BLaER1 (cell line): Measurements from ENCODE around the gene CHST9.

Experiments used
- H3K27ac ChIP-seq: shearing (Covaris generic); formaldehyde crosslinking; 2 replicates; pipeline ENCODE4 v1.8.1; 2022
- H3K27me3 ChIP-seq: shearing (Covaris generic); formaldehyde crosslinking; 2 replicates; pipeline ENCODE4 v1.8.1; 2022
- H3K36me3 ChIP-seq: shearing (Covaris generic); formaldehyde crosslinking; 2 replicates; pipeline ENCODE4 v1.8.1; 2022
- H3K4me1 ChIP-seq: shearing (Covaris generic); formaldehyde crosslinking; 2 replicates; pipeline ENCODE4 v1.8.1; 2022
- H3K4me2 ChIP-seq: shearing (Covaris generic); formaldehyde crosslinking; 2 replicates; pipeline ENCODE4 v1.8.1; 2022
- H3K4me3 ChIP-seq: shearing (Covaris generic); formaldehyde crosslinking; 2 replicates; pipeline ENCODE4 v1.8.1; 2022
- H3K9ac ChIP-seq: shearing (Covaris generic); formaldehyde crosslinking; 2 replicates; pipeline ENCODE4 v1.8.1; 2022
- H3K9me3 ChIP-seq: shearing (Covaris generic); formaldehyde crosslinking; 2 replicates; pipeline ENCODE4 v1.8.1; 2022
- H4K20me1 ChIP-seq: shearing (Covaris generic); formaldehyde crosslinking; 2 replicates; pipeline ENCODE4 v1.8.1; 2022
- Cebpa-rat ChIP-seq: shearing (Covaris generic); IDR thresholded peaks from 2 replicates; pipeline ENCODE4 v1.8.1; 2022

CHST9 gene

GRCh38 chr18:27211569-27211968, 26.5 kb upstream of the CHST9 start:
- H4K20me1 ChIP-seq, result no peaks in the 10 kb centered on the region
- no peak overlapping the region for H3K4me3 ChIP-seq
- H3K4me1 ChIP-seq, result no peaks in the 10 kb centered on the region
- no peak for TF ChIP-seq Cebpa-rat
- no peaks in the 10 kb centered on the region for H3K9me3 ChIP-seq
- no peaks in the 10 kb centered on the region for H3K36me3 ChIP-seq
- no peak overlapping the region for H3K9ac ChIP-seq
- H3K27me3 ChIP-seq, result no peaks in the 10 kb centered on the region
- no peak overlapping the region for H3K4me2 ChIP-seq
- no peak overlapping the region for H3K27ac ChIP-seq

- Histone ChIP-seq H3K9me3 (no peaks in the 10 kb centered on the region), H3K36me3 (no peaks in the 10 kb centered on the region), H3K4me2 (no peak overlapping the region), H3K27ac (no peak overlapping the region), H4K20me1 (no peaks in the 10 kb centered on the region), H3K4me3 (no peak overlapping the region), H3K4me1 (no peaks in the 10 kb centered on the region), H3K9ac (no peak overlapping the region), H3K27me3 (no peaks in the 10 kb centered on the region)
- no peak for TF ChIP-seq Cebpa-rat
Measured at GRCh38 chr18:27206411-27206810, 21.3 kb upstream of the CHST9 start.

- no peak overlapping the region for H3K4me2 ChIP-seq
- no peak overlapping the region for H3K9ac ChIP-seq
- H4K20me1 ChIP-seq, result no peaks in the 10 kb centered on the region
- no peaks in the 10 kb centered on the region for H3K4me1 ChIP-seq
- H3K27me3 ChIP-seq, result no peaks in the 10 kb centered on the region
- H3K36me3 ChIP-seq, result no peaks in the 10 kb centered on the region
- no peak for TF ChIP-seq Cebpa-rat
- no peak overlapping the region for H3K27ac ChIP-seq
- no peaks in the 10 kb centered on the region for H3K9me3 ChIP-seq
- H3K4me3 ChIP-seq, result no peak overlapping the region
Measured at GRCh38 chr18:27202741-27203140, 17.6 kb upstream of the CHST9 start.

GRCh38 chr18:27198036-27198435, 12.9 kb upstream of the CHST9 start:
- no peak overlapping the region for H3K4me2 ChIP-seq
- no peaks in the 10 kb centered on the region for H4K20me1 ChIP-seq
- no peaks in the 10 kb centered on the region for H3K9me3 ChIP-seq
- no peak overlapping the region for H3K4me3 ChIP-seq
- no peak for TF ChIP-seq Cebpa-rat
- H3K27ac ChIP-seq, result no peak overlapping the region
- H3K36me3 ChIP-seq, result no peaks in the 10 kb centered on the region
- no peaks in the 10 kb centered on the region for H3K4me1 ChIP-seq
- H3K27me3 ChIP-seq, result no peaks in the 10 kb centered on the region
- no peak overlapping the region for H3K9ac ChIP-seq

GRCh38 chr18:27188309-27188708, 3.2 kb upstream of the CHST9 start:
- H3K27me3 ChIP-seq, result no peaks in the 10 kb centered on the region
- H3K4me3 ChIP-seq, result no peak overlapping the region
- no peak overlapping the region for H3K27ac ChIP-seq
- H3K9ac ChIP-seq, result no peak overlapping the region
- TF ChIP-seq Cebpa-rat, result no peak
- H4K20me1 ChIP-seq, result no peaks in the 10 kb centered on the region
- H3K4me1 ChIP-seq, result no peaks in the 10 kb centered on the region
- H3K9me3 ChIP-seq, result 0 out of 2 replicates have a peak, but pooled peaks cover 6% of the 10 kb centered on the region
- no peak overlapping the region for H3K4me2 ChIP-seq
- no peaks in the 10 kb centered on the region for H3K36me3 ChIP-seq

- no peak for TF ChIP-seq Cebpa-rat
- Histone ChIP-seq H3K9me3 (0 out of 2 replicates have a peak, but pooled peaks cover 4% of the 10 kb centered on the region), H3K4me2 (no peak overlapping the region), H3K9ac (no peak overlapping the region), H3K4me3 (no peak overlapping the region), H3K36me3 (no peaks in the 10 kb centered on the region), H4K20me1 (no peaks in the 10 kb centered on the region), H3K27ac (no peak overlapping the region), H3K27me3 (no peaks in the 10 kb centered on the region), H3K4me1 (no peaks in the 10 kb centered on the region)
Measured at GRCh38 chr18:27185897-27186296, 789 bp upstream of the CHST9 start.

- Histone ChIP-seq H3K27me3 (no peaks in the 10 kb centered on the region), H3K4me3 (no peak overlapping the region), H3K9me3 (0 out of 2 replicates have a peak, but pooled peaks cover 4% of the 10 kb centered on the region), H4K20me1 (no peaks in the 10 kb centered on the region), H3K4me1 (no peaks in the 10 kb centered on the region), H3K4me2 (no peak overlapping the region), H3K27ac (no peak overlapping the region), H3K9ac (no peak overlapping the region), H3K36me3 (no peaks in the 10 kb centered on the region)
- TF ChIP-seq Cebpa-rat, result no peak
Measured at GRCh38 chr18:27184115-27185024, 738 bp downstream of the CHST9 start.

GRCh38 chr18:27181726-27182125, 3.4 kb downstream of the CHST9 start:
- no peak for TF ChIP-seq Cebpa-rat
- Histone ChIP-seq H3K4me1 (no peaks in the 10 kb centered on the region), H3K27me3 (no peaks in the 10 kb centered on the region), H3K4me3 (no peak overlapping the region), H4K20me1 (no peaks in the 10 kb centered on the region), H3K27ac (no peak overlapping the region), H3K9ac (no peak overlapping the region), H3K36me3 (no peaks in the 10 kb centered on the region), H3K9me3 (0 out of 2 replicates have a peak, but pooled peaks cover 4% of the 10 kb centered on the region), H3K4me2 (no peak overlapping the region)

- no peaks in the 10 kb centered on the region for H4K20me1 ChIP-seq
- no peak overlapping the region for H3K9ac ChIP-seq
- no peak overlapping the region for H3K4me2 ChIP-seq
- H3K27me3 ChIP-seq, result no peaks in the 10 kb centered on the region
- no peaks in the 10 kb centered on the region for H3K4me1 ChIP-seq
- no peak for TF ChIP-seq Cebpa-rat
- H3K4me3 ChIP-seq, result no peak overlapping the region
- H3K36me3 ChIP-seq, result no peaks in the 10 kb centered on the region
- no peaks in the 10 kb centered on the region for H3K9me3 ChIP-seq
- H3K27ac ChIP-seq, result no peak overlapping the region
Measured at GRCh38 chr18:27178424-27178823, 6.7 kb downstream of the CHST9 start.

- Histone ChIP-seq H3K4me2 (no peak overlapping the region), H3K4me1 (no peaks in the 10 kb centered on the region), H3K4me3 (no peak overlapping the region), H4K20me1 (no peaks in the 10 kb centered on the region), H3K9ac (no peak overlapping the region), H3K36me3 (no peaks in the 10 kb centered on the region), H3K27ac (no peak overlapping the region), H3K27me3 (no peaks in the 10 kb centered on the region), H3K9me3 (no peaks in the 10 kb centered on the region)
- no peak for TF ChIP-seq Cebpa-rat
Measured at GRCh38 chr18:27175914-27176313, 9.2 kb downstream of the CHST9 start.
